NCI-H82 treated with DMSO at 0.1 percent for 48 hours (cell line): ENCODE data around the gene DRD3.

ENCODE experiments used
- DNase-seq: peaks from one replicate; lab custom pipeline; 2025; ENCODE audit not compliant: unreplicated experiment; lab: John Stamatoyannopoulos, UW

The DRD3 gene

DNA sequence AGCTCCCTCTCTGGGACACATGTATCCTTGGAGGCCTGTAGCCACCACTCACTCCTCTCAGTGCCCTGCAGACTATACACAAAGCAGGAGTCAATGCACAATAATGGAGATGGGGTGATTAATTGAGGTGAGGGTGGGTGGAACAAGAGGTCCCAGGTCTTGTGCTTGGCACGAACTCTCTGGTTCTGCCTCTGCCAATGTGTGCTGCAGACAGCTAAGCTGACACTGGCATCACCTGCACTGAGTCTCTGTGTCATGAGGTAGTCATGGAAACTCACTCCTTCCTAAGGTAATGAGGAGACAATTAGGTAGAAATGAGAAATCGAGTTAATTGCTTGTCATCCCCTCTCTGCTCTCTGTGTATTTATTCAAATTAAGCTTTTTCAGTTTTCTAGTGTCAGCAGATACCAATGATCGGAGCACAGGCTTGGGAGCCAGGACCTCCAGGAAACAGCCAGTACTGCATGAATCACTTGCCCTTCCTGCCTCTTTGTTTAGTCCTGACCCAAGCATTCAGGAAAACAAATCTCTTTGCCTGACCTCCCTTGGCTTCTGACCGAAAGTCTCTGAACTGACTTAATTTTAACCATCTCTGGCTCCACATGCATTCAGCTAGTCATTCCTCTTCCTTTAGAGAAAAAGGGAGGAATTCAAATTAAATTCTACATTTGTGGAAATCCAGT lies 56.7 kb downstream of the DRD3 start:
- DNase-seq, result no peak

DNA sequence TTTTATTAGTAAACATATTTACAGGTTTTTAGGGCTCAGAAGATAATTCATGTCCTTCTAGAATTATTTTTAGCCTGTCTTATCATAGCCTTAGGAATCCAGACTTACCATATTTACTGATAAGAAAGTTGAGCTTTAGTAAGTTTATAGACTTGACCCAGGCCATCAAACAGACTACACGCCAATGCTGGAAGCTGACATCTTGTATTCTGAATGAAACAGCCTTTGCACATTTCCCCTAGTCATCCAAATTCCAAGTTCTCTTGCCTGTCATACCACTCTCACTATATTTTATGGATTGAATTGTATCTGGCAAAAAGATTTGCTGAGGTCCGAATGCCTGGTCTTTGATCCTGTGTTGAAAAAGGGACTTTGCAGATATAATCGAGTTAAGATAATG lies 58.6 kb downstream of the DRD3 start:
- no peak for DNase-seq

GRCh38 chr3:114119776-114120175 lies 59.1 kb downstream of the DRD3 start:
- no peak for DNase-seq

- DNase-seq, result no peak
Observed at GRCh38 chr3:114115143-114115542, 63.7 kb downstream of the DRD3 start.

GRCh38 chr3:114114719-114115118 lies 64.1 kb downstream of the DRD3 start:
- no peak for DNase-seq

GRCh38 chr3:114112696-114113095 lies 66.2 kb downstream of the DRD3 start:
- DNase-seq, result no peak

DNA sequence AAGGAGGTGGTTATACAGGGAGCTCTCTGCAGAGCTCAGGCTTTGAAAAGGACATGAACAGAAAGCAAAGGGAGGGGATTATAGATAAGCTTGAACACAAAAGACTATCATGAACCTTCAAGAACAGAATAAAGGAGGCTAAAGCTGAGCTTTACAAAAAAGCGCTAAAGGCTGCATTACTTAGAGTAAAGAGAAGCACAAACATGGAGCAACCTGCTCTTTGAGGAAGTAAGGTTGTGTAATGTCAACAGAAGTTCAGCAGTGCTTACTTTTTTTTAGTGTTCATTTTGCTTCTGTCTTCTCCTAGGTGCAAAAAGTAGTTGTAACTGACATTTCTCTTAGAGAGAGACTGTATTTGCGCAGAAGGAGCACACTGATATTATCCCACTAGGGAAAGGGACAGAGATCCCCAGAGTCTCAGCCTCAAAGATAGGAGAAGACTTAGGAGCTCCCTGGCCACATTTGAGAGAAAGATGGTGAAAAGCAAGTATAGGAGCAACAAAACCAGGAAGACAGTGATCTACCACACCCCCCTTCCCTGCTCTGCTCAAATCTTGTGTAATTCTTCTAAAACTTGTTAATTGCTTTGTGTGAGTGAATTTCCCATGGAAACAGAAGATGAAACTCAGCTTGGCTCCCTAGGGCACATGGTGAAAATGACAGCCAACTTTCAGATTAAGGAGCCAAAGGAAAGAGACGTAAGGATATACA lies 67.6 kb downstream of the DRD3 start:
- no peak for DNase-seq

DNA sequence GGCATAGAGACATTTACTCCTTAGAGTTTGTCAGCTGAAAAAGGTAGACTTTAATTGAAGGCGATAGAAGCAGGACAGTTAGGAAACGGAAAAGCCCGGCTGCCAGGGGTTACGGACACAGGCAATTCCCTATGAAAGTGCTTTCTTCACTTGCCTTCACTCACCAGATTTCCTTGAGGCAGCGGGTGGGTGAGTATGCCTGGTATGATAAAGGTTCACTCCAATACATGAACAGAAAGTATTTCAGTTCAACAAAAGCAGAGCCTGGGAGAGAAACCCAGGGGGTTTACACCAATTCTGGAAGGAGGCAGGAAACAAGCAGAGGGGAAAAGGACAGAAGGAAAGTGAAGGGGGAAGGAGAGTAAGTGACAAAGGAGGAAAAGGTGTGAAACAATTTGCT lies 68.4 kb downstream of the DRD3 start:
- DNase-seq, result no peak

DNA sequence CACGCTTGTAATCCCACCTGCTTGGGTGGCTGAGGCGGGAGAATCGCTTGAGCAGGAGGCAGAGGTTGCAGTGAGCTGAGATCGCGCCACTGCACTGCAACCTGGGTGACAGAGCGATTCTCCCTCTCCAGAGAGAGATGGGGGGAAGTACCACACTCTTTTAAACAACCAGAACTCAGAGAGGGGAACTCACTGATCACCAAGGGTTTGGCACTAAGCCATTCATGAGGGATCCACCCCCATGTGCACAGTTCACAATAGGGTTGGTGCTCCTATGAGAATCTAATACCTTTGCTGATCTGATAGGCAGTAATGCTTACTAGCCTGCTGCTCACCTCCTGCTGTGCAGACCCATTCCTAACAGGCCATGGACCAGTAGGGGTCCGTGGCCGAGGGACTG lies 70.7 kb downstream of the DRD3 start:
- no peak for DNase-seq

- no peak for DNase-seq
Observed at GRCh38 chr3:114104414-114104813, 74.4 kb downstream of the DRD3 start.

GRCh38 chr3:114103858-114104257 lies 75.0 kb downstream of the DRD3 start:
- DNase-seq, result no peak

- DNase-seq, result no peak
Observed at GRCh38 chr3:114103181-114103580, 75.7 kb downstream of the DRD3 start.

DNA sequence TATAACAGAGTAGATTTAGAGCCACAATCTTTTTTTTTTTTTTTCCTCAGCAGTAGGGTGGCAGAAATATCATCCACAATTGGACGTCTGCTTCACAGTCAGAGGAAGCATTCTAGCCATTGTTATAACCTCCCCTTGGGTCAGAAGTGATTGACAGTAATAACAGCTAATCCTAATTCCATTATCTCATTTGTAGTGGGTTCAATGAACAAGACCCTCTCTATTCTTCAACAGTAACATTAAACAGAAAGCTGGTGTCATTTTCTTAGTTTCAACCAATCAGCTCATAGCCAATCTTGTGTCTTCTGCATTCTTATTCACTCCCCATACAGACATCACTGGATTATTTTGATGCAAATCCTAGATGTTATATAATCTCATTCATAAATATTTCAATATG lies 77.8 kb downstream of the DRD3 start:
- peak; percentile 24 for DNase-seq

GRCh38 chr3:114095796-114096195 lies 83.1 kb downstream of the DRD3 start:
- DNase-seq, result no peak

GRCh38 chr3:114093596-114093995 lies 85.3 kb downstream of the DRD3 start:
- DNase-seq, result no peak

GRCh38 chr3:114093016-114093380 lies 85.9 kb downstream of the DRD3 start:
- DNase-seq, result no peak

GRCh38 chr3:114092151-114093015 lies 86.5 kb downstream of the DRD3 start:
- DNase-seq, result no peak

GRCh38 chr3:114089675-114090074 lies 89.2 kb downstream of the DRD3 start:
- DNase-seq, result peak; percentile 54

DNA sequence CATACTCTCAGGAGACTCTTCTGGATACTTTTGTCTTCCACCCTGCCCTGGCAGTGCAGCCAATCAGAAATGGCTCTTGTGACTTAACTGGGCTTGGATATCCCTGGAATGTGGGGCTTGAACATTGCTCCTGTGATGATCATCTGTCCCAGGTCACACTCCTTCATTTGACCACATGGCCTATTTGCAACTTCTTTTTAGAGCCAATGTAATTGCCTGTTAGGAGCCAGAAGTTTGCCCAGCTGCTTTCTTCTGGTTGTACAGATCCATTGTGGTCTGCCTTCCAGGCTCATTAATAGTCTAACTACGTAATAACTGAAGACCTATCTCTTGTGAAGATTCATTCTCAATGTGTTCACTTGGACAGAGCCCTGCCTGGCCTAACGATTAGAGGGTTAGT lies 92.5 kb downstream of the DRD3 start:
- no peak for DNase-seq

DNA sequence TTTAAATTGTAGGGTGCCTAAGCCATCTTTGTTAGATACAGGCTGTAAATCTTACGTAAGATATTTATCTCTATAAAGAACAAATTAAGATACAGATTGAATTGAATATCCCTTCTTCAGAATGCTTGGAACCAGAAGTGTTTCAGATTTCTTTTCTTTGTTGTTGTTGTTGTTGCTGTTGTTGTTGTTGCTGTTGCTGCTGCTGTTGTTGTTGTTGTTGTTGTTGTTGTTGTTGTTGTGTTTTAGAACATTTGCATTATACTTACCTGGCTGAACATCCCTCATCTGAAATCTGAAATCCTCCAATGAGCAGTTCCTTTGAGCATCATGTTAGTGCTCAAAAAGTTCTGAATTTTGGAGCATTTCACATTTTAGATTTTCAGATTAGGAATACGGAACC lies 95.7 kb downstream of the DRD3 start:
- DNase-seq, result no peak

- no peak for DNase-seq
Observed at GRCh38 chr3:114081037-114081436, 97.8 kb downstream of the DRD3 start.

- no peak for DNase-seq
Observed at GRCh38 chr3:114080201-114080600, 98.7 kb downstream of the DRD3 start.
